HAP-1 (cell line): ENCODE results near the gene AGAP2.
"Not testable (repeated sequence)": the region's sequence is repeated elsewhere in the genome, so short reads cannot be mapped to it uniquely, and the experiment has no call there.

Experiments used
- DNase-seq, 2 experiments: peaks; one replicate each; pipeline ENCODE4 v3.0.0-alpha.2; 2016 to 2020; ENCODE audit warnings: low spot score in 2 of 2
- H3K27me3 ChIP-seq: fragments of 250-450 bp; sonication (Bioruptor Pico); 2 replicates; pipeline ENCODE4 v1.5.1; 2020; ENCODE audit warnings: low read depth, mild to moderate bottlenecking, moderate library complexity
- H3K36me3 ChIP-seq: fragments of 250-450 bp; sonication (Bioruptor Pico); replicated peaks from 2 replicates; pipeline ENCODE4 v1.5.1; 2020; ENCODE audit warnings: mild to moderate bottlenecking
- H3K4me1 ChIP-seq: fragments of 250-450 bp; sonication (Bioruptor Pico); 2 replicates; pipeline ENCODE4 v1.5.1; 2020; ENCODE audit warnings: mild to moderate bottlenecking
- H3K4me3 ChIP-seq: fragments of 250-450 bp; sonication (Bioruptor Pico); 2 replicates; pipeline ENCODE4 v1.5.1; 2020; ENCODE audit warnings: mild to moderate bottlenecking, moderate library complexity
- H3K9me3 ChIP-seq: fragments of 250-450 bp; sonication (Bioruptor Pico); 2 replicates; pipeline ENCODE4 v1.5.1; 2020; ENCODE audit warnings: mild to moderate bottlenecking, moderate library complexity
- in situ Hi-C: fragments of 300-500 bp; cut with MboI; formaldehyde crosslinking; loops from 3 replicates; pipeline ENCODE4 v1.14.3; 2020; ENCODE audit warnings: low sequenced_read_pairs, inconsistent platforms, mixed read lengths

The AGAP2 gene

DNA sequence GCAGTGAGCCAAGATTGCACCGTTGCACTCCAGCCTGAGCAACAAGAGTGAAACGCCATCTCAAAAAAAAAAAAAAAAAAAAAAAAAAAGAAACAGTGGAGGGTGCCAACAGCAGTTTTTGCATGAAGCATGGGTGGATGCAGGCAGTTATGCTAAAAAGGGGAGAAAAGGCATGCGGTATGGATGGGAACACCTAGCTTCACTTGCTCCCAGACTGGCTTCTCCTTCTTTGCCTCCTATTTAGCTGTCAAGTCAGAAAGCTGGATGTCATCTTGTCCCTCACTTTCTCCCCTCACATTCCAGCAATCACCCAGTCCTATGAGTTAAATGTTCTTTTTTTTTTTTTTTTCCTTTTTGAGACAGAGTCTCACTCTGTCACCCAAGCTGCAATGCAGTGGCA, 36.5 kb upstream of the AGAP2 start:
- in situ Hi-C loops = no loop called here
- H3K4me3 ChIP-seq = no peak overlapping the region
- H3K36me3 ChIP-seq = peaks cover 12% of the 10 kb centered on the region
- no peaks in the 10 kb centered on the region for H3K9me3 ChIP-seq
- no peaks in the 10 kb centered on the region for H3K27me3 ChIP-seq
- H3K4me1 ChIP-seq = peaks cover 6% of the 10 kb centered on the region; the same call in 1 of the 2 replicates
- DNase-seq = no peak

DNA sequence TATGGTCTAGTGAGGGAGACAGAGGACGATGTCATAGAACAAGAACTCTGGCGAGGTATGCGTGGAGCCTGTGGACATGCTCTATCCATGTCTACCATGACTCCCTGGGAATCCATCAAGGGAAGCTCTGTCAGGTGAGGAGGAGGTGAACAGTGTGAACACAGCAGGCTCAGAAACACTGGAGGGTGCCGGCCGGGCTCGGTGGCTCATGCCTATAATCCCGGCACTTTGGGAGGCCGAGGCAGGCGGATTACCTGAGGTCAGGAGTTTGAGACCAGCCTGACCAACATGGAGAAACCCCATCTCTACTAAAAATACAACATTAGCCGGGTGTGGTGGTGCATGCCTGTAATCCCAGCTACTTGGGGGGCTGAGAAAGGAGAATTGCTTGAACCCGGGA, 36.1 kb upstream of the AGAP2 start:
- not testable (repeated sequence) for DNase-seq, H3K4me1 ChIP-seq

DNA sequence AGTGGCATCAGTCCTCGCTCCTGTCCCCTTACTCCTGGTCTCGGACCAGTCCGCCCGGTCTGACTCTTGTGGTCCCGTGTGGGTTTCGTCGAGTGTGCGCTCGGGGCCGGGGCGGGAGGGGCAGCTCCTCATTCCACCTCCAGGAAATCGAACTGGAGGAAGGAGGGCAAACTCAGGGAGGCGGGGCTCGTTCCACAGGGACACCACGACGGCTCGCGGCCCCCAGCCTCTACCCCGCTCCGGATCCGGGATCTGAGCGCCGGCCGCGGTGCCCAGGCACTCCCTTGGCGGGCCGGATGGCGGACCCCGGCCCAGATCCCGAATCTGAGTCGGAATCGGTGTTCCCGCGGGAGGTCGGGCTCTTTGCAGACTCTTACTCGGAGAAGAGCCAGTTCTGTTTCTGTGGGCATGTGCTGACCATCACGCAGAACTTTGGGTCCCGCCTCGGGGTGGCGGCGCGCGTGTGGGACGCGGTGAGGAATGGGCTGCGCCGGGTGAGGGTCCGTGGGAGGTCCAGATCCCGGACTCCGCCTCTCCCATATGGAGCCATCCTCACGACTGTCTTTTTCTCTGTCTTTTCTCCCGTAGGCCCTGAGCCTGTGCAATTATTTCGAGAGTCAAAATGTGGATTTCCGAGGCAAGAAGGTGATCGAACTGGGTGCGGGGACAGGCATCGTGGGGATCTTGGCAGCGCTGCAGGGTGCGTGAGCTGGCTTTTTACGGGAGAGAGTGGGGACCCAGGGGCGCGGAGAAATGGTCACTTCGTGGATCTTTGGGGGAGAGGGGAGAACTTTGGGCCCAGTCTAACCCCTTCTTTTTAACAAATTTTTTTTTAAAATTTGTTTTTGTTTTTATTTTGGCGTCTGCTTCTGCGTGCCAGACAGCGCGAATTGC, 34.1 kb upstream of the AGAP2 start, which contains the start of gene EEF1AKMT3:
EEF1AKMT3 (plus strand) TSS at position 186 of the 894 bp plus-strand sequence; CDS start at position 297, 111 bp downstream.
- in situ Hi-C loops = no loop called here
- Histone ChIP-seq H3K36me3 (peaks cover 27% of the 10 kb centered on the region), H3K27me3 (no peaks in the 10 kb centered on the region), H3K4me1 (peaks cover 7% of the 10 kb centered on the region; the same call in 1 of the 2 replicates), H3K9me3 (no peaks in the 10 kb centered on the region), H3K4me3 (peak within 1 kb of the TSS; percentile 90)
- peak; percentile 54 to 83 for DNase-seq

More for the DNA sequence above, 36.1 kb upstream of the AGAP2 start:
- in situ Hi-C loops, H3K9me3 ChIP-seq, H3K27me3 ChIP-seq, H3K36me3 ChIP-seq, H3K4me3 ChIP-seq: not testable (repeated sequence)

DNA sequence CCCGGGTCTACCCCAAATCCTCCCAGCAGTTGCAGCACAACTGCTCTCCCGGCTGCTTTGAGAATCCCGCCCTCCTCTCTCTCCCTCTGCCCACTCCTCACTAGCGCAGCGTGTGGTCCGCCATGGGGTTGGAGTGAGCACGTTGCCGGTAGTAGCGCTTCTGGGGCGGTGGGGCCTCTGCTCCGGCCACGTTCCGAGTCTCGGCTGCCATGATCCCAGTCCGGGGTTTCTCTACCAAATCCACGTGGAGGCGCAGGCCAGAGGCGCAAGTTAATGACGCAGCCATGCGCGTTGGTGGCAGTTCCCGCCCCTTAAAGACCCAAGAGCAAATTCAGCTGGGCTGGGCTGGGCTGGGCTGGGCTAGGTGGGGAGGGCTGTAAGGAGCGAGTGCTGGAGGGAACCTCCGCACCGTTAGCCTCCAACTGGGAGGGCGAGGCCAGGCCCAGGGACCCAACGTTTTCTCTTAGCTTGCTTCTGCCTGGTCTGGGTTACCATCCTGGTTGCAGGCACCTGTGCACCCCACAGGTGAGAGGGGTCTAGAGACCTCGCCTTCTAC, 33.4 kb upstream of the AGAP2 start, which contains the start of gene METTL1:
METTL1 (minus strand) TSS at position 233 of the 556 bp plus-strand sequence; CDS start at position 211, 22 bp downstream.
- in situ Hi-C loops = no loop called here
- H3K36me3 ChIP-seq = peaks cover 30% of the 10 kb centered on the region
- peak within 1 kb of the TSS; percentile 90 for H3K4me3 ChIP-seq
- H3K9me3 ChIP-seq = no peaks in the 10 kb centered on the region
- H3K4me1 ChIP-seq = peaks cover 14% of the 10 kb centered on the region
- DNase-seq = peak; percentile 96 to 98
- no peaks in the 10 kb centered on the region for H3K27me3 ChIP-seq

DNA sequence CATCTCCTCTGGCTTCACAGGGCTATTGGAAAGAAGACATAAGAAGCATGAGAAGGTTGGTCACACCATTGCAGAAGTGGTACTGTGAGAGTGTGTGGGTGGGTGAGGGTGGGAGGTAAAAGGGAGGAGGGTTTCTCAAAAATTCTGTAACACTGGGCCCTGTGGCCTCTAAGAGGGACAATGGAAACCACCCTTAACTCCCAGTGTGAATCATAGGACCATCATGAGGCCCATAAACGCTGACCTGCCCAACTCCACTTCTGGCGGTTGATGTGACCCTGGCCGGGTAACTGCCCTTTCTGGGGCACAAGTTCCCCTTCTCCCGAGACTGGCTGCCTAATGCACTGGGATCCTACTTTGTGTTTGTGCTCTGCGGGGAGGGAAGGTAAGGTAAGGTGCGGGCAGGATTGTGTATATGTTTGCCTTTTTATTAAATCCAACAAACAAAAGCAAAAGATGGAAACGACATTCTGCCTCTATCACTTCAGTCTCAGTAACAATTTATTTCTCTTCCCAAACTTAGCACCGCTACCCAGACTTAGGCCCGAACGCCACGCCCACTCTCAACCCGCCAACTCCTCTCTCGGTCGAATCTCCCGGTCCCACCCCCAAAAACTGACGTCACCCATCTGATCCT, 32.8 kb upstream of the AGAP2 start:
- Histone ChIP-seq H3K9me3 (no peaks in the 10 kb centered on the region), H3K27me3 (peaks cover 2% of the 10 kb centered on the region; the same call in 1 of the 2 replicates), H3K4me1 (peaks cover 19% of the 10 kb centered on the region), H3K36me3 (peaks cover 30% of the 10 kb centered on the region), H3K4me3 (peak overlapping the region; percentile 90)
- in situ Hi-C loops = no loop called here
- DNase-seq = peak; percentile 93 to 97

DNA sequence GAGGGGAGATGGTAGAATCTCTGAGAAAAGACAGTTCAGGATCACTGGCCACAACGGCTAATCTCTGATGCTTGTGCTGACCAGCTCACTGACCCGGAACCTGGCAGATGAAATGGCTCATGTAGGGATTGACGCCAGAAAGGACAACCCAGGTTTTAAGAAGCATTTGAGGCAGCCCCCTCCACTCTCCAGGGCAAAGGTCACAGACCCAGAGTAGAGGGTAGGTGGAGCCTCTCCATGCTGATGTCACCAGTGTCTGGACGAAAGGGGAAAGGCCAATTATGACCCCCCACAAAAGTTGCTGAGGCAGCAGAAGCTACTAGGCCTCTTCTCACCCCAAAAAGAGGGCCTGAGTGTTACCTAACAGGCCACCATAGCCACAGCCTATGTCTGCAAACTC, 32.2 kb upstream of the AGAP2 start:
- Histone ChIP-seq H3K4me3 (peak overlapping the region; percentile 90; the same call in 1 of the 2 replicates), H3K27me3 (peaks cover 8% of the 10 kb centered on the region), H3K36me3 (peaks cover 30% of the 10 kb centered on the region), H3K4me1 (peaks cover 21% of the 10 kb centered on the region), H3K9me3 (no peaks in the 10 kb centered on the region)
- in situ Hi-C loops = no loop called here
- DNase-seq = no peak

DNA sequence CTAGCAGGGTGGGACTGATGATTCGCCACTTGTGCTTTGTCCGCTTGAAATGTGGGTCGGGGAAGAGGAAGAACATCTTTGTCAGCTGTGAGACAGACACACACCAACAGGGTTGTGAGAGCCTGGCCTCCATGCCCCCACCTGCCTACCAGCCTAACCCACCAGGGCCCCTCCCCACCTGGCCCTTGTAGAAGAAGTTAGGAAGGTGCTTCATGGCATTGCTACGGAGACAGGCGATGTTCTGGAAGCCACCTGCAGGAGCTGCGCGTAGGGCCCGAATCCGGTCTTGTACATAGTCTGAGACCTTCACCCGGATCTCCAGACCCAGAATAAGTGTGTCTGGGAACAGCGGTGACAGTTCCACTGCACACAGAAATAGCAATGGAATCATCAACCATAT, 31.1 kb upstream of the AGAP2 start:
- Histone ChIP-seq H3K4me1 (peaks cover 23% of the 10 kb centered on the region), H3K4me3 (no peak overlapping the region), H3K36me3 (peaks cover 30% of the 10 kb centered on the region), H3K27me3 (peaks cover 19% of the 10 kb centered on the region), H3K9me3 (no peaks in the 10 kb centered on the region)
- DNase-seq = no peak
- in situ Hi-C loops = no loop called here

DNA sequence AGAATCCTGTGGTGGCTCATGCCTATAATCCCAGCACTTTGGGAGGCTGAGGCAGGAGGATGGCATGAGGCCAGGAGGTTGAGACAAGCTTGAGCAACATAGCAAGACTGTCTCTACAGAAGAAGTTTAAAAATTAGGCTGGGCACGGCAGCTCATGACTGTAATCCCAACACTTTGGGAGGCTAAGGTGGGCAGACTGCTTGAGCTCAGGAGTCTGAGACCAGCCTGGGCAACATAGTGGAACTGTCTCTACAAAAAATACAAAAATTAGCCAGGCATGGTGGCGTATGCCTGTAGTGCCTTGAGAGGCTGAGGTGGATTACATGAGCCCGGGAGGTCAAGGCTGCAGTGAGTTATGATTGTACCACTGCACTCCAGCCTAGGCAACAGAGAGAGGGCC, 29.3 kb upstream of the AGAP2 start:
- no peaks in the 10 kb centered on the region for H3K9me3 ChIP-seq
- in situ Hi-C loops = no loop called here

DNA sequence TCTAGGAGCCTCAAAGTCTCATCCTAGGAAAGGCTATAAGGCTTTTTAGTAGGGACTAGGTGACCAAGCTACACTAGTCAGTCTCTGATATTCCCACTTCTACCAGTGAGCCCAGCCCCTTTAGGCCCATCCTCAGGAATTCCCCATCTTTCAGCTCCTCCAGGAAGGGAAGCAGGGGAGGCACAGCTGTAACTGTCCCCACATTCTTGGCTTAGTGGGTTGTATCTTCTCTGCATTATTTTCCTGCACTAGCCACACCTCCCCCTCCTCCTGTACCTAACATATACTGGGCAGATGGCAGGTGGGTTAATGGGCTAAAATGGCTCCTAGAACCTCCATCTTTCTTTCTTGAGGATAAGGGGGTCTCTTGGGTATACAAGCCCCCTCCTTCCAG, 28.8 kb upstream of the AGAP2 start:
- Histone ChIP-seq H3K4me3 (no peak overlapping the region), H3K4me1 (peaks cover 23% of the 10 kb centered on the region), H3K36me3 (peaks cover 30% of the 10 kb centered on the region), H3K9me3 (no peaks in the 10 kb centered on the region), H3K27me3 (peaks cover 24% of the 10 kb centered on the region)
- in situ Hi-C loops = no loop called here
- no peak for DNase-seq

More for the DNA sequence above, 29.3 kb upstream of the AGAP2 start:
- peaks cover 23% of the 10 kb centered on the region for H3K4me1 ChIP-seq
- H3K4me3 ChIP-seq = no peak overlapping the region
- peaks cover 24% of the 10 kb centered on the region for H3K27me3 ChIP-seq
- no peak for DNase-seq
- peaks cover 30% of the 10 kb centered on the region for H3K36me3 ChIP-seq

DNA sequence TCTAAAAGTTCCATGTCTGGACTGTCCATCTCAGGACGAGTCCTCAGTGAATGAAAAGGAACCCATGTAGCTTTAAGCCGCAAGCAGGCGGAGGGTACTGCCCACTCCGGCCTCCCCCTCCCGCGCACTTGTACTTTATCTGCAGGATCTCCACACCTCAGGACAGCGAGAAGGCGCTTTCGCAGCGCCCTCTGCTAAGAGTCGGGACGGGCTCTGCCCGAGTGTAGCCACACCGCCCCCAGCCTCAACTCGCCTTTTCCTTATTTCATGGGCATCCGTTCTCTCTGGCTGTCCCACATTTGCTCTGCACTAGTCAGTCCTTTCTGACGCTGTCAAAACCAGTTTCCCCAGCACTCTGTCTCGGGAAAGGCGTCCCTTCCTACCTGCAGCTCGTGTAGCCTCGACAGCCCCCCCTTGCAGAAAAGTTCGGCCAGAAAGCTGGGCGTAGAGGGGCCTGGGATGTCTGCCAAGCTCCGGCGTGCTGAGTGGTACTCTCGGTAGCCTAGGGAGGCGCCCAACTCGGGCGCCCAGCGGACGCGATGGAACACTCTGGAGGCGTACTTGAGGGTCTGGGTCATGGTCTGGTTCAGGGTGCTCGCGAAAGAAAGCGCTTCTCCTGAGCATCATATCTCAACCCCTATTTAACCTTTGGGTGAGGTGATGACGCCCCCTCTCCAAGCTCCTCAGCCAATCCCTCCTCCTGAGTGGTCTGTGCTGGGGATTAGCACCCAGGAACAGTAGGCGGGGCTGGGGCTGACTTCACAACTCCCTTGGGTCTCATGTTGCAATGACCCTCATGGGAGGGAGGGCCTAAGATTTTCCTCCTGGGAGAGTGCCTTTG, 28.1 kb upstream of the AGAP2 start, which contains the start of gene CYP27B1:
CYP27B1 (minus strand) TSS at position 615 of the 841 bp plus-strand sequence; CDS start at position 578, 37 bp downstream.
- H3K4me1 ChIP-seq = peaks cover 23% of the 10 kb centered on the region
- H3K9me3 ChIP-seq = no peaks in the 10 kb centered on the region
- peak within 1 kb of the TSS; percentile 11 for H3K4me3 ChIP-seq
- H3K36me3 ChIP-seq = peaks cover 30% of the 10 kb centered on the region
- peaks cover 24% of the 10 kb centered on the region for H3K27me3 ChIP-seq
- in situ Hi-C loops = no loop called here
- peak; percentile 88 to 89 for DNase-seq

DNA sequence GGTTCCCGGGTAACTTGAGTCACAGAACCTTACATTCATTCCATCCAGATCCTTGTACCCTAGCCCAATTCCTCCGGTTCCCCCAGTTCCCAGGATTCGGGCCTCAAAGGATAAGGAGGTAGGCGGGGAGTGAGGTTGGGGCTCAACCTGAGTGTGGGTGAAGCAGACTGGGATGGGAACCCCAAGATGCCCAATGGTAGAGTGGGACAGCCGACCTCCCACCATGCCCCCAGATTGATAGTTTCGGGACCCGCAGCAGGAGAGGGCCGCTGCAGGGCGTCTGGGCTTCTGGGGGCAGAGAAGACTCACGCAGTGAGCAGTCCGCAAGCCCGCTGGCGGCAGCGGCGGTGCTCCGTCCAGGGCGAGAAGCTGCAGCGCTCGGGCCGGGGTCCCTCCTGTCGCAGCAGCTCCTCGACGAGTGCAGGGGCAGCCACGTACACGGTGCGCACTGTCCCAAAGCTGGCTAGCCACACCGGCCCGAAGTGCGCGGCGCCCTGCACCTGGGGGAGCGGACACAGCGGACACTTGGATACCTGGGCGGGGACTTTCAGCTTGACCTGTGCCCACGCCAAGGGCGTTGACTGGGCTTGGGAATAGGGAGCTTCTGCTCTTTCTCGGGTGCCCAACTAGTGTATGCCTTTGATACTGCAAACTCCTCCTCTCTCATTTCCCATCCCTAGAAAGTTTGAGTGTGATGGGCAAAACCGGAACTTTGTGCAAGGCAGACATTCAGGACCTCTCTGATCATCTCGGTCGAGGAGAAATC, 27.3 kb upstream of the AGAP2 start:
- Histone ChIP-seq H3K36me3 (peaks cover 28% of the 10 kb centered on the region), H3K4me3 (peak overlapping the region; percentile 22; the same call in 1 of the 2 replicates), H3K4me1 (peaks cover 19% of the 10 kb centered on the region), H3K27me3 (peaks cover 24% of the 10 kb centered on the region), H3K9me3 (no peaks in the 10 kb centered on the region)
- no peak for DNase-seq
- in situ Hi-C loops = no loop called here

DNA sequence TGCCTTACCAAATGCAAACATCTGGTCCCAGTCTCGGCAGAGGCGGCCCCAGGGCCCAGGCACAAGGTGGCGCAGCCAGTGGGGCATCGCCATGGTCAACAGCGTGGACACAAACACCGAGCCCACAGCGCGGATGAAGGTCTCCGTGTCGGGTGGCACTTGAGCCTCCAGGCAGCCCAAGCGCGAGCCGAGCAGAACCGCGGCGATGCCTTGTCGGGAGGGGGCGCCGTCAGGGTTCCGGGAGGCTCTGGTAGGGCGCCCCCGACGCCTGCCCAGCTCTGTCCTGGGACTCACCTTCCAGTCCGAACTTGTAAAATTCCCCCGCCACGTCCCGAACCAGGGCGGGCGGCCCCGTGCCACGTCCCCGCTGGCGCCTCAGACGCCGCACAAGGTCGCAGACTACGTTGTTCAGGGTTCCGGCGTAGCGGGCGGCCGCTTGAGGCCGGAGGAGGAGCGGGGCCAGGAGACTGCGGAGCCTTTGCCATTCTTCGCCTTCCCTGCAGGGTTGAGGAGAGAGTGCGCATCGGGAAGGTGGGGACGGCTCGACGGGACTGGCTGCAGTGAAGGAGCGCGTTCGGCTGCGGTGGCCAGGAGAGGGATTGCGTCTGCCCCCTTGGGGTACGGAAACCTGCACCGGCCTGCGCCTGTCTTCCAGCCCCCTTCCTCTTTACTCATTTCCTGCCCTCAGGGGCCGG, 26.6 kb upstream of the AGAP2 start:
- DNase-seq = peak in 1 of 2 experiments; percentile 71
- H3K27me3 ChIP-seq = peaks cover 24% of the 10 kb centered on the region
- H3K4me1 ChIP-seq = peaks cover 17% of the 10 kb centered on the region
- peak overlapping the region; percentile 22 for H3K4me3 ChIP-seq
- in situ Hi-C loops = no loop called here
- H3K36me3 ChIP-seq = peaks cover 21% of the 10 kb centered on the region
- H3K9me3 ChIP-seq = no peaks in the 10 kb centered on the region
